ENCODE data around the gene CACNA1C. TPM values are rescaled to one million over a fixed set of nuclear protein-coding genes. Genes with fewer than 3 reads are reported as not detected.

CACNA1C gene
- total RNA-seq, 4 donors from 2014 or later = 2.9 to 5.3 (median 4.3) TPM

DNA sequence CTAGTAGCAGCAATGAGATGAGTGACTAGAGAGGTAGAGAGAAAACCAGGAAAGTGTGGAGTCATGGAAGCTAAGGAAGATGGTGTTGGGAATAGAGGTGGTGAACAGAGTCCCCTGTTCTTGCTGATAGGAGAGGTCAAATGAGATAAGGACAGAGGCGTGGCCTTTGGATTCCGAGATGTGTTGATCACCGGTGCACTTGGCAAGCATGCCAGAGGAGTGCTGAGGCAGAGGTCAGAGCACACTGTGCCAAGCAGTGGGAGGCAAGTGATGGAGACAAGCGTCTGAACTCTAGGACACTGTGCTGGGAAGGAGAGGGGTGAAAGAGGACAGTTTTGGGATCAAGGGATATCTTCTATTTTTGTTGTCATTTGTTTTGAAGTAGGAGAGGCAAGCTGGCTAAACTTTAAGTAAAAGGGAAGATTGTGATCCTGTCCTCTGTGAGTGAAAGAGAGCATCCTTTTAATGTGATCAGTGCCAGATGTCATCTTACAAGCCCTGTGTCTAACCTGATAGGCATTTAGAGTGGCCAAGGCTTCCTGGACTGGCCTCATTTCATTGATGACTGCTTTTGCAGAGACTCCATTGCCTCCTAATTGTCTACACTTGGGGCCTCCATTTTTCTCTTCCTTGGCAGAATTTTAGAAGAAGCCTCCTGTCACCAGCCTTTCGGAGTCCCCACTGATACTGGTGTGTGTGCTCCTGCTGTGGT lies 336.4 kb downstream of the CACNA1C start:
- TF ChIP-seq, protein P1, sequence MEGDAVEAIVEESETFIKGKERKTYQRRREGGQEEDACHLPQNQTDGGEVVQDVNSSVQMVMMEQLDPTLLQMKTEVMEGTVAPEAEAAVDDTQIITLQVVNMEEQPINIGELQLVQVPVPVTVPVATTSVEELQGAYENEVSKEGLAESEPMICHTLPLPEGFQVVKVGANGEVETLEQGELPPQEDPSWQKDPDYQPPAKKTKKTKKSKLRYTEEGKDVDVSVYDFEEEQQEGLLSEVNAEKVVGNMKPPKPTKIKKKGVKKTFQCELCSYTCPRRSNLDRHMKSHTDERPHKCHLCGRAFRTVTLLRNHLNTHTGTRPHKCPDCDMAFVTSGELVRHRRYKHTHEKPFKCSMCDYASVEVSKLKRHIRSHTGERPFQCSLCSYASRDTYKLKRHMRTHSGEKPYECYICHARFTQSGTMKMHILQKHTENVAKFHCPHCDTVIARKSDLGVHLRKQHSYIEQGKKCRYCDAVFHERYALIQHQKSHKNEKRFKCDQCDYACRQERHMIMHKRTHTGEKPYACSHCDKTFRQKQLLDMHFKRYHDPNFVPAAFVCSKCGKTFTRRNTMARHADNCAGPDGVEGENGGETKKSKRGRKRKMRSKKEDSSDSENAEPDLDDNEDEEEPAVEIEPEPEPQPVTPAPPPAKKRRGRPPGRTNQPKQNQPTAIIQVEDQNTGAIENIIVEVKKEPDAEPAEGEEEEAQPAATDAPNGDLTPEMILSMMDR (IDR thresholded peaks at IDR 0.05; ENCODE audit: low read depth) = no peak

DNA sequence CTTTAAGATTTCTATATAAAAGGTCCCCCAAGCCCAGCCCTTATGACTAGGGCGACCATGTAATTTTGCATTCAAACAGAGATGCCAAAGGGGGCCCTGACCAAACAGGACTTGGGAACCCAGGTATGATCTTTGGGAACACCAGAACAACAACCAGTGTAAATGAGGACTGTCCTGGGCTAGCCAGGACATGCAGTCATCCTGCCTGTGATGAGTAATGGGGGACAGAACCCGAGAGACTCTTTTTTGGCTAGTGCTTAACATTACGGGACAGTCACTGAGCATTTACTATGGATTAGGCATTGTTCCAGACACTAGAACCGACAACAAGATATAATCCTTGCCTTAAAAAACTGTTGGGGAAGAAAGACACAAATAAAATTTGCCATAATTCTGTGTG lies 337.3 kb downstream of the CACNA1C start:
- TF ChIP-seq, protein P1 (IDR thresholded peaks at IDR 0.05; ENCODE audit: low read depth) = no peak

DNA sequence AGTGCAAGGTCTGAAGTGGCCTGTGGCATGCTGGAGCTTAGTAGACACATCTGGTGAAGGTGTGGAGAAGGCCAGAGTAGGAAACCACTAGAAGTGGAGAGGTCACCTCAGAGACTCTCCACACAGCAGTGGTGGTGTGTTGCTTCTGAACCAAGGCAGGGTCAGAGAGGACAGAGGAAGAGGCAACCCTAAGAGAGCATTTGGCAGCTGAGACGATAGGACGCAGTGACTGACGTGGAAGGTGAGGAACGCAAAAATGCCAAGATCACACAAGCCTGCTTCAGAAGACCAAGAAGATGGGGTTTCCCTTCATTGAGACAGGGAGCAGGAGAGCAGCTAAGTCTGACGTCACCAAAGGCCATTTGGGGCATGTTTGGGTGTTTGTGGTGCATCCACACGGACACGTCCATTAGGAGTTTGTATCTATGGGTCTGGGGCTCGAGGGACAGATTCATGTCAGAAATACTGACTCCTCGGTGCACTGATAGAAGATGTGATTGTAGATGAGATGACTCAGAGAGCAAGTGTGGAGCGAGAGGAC lies 338.1 kb downstream of the CACNA1C start:
- TF ChIP-seq, protein P1 (IDR thresholded peaks at IDR 0.05; ENCODE audit: low read depth) = no peak

- TF ChIP-seq, protein P1 (IDR thresholded peaks at IDR 0.05; ENCODE audit: low read depth) = no peak
Observed at GRCh38 chr12:2391740-2392331, 339.0 kb downstream of the CACNA1C start.

DNA sequence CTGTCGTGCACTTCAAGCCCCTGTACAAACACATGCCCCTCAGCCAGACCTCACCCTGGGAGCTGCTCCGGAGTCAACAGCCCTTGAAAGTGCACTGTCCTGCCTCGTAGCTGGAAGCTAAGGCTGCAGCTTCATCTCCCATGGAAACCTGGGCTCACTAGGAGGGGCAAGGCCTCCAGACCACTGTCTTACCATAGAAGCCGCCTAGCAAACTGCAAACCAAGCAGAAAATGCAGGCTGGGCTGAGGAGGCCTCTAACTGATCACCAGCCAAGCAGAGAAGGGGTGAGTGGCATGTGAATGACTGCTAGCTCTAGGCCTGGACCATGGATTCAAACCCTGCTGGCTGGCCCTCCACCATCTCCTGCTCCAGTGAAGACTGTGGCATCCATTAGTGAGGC lies 340.2 kb downstream of the CACNA1C start:
- TF ChIP-seq, protein P1 (IDR thresholded peaks at IDR 0.05; ENCODE audit: low read depth) = no peak

DNA sequence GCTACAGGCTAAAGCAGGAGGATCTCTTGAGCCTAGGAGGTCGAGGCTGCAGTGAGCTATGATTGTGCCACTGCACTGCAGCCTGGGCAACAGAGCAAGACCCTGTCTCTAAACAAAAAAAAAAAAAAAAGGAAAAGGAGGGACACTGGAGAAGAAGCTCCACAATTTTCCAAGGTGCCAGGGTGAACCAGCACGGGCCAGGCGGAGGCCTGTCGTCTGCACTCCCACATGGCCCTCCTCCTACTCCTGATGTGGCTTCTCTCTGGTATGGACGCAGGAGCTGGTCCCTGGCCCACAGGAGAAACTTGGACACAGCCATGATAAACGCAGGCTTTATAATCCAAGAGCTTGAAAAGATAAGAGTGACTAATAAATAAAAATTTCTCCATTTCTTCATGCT lies 341.2 kb downstream of the CACNA1C start:
- TF ChIP-seq, protein P1 (IDR thresholded peaks at IDR 0.05; ENCODE audit: low read depth) = no peak

DNA sequence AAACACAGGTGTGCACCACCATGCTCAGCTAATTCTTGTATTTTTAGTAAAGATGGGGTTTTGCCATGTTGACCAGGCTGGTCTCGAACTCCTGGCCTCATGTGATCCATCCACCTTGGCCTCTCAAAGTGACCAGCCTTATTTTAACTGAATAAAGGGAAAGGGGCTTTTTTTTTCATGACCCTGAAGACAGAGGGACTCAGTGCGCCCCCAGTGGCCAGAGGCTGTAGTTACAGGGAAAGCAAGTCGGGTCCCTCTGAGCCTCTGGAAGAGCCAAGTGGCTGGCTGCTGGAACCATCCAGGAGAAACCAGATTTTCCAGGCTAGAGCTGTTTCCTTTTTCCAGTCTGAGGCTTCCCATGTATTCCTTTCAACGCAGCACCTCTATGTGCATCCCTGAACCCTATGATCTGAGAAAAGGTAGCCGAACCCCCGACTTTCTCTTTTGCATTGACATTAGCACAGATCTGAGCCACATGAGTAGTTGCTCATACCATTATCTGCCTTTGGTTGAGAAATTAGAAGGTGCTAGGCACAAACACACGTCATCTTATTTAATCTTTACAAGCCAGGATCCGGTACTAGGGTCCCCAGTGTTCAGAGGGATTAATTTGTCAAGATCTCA lies 342.7 kb downstream of the CACNA1C start:
- TF ChIP-seq, protein P1 (IDR thresholded peaks at IDR 0.05; ENCODE audit: low read depth) = no peak
